Right renal cortex interstitium (tissue), 3 donors: ENCODE results near the gene KLHL13. TPM values are rescaled to one million over a fixed set of nuclear protein-coding genes. Genes with fewer than 3 reads are reported as not detected.
"Not testable (repeated sequence)": the region's sequence is repeated elsewhere in the genome, so short reads cannot be mapped to it uniquely, and the experiment has no call there.

Source experiments
- DNase-seq, 3 donors: peaks; one replicate each; pipeline ENCODE4 v3.0.0-alpha.2; 2013; ENCODE audit warnings: low read depth in 3 of 3, low spot score in 2 of 3
- polyA plus RNA-seq, 3 donors: library from polyadenylated mRNA; unstranded; fragments of 120-200 nt; gene quantifications; one replicate each; pipeline ENCODE4 v1.2.1, GENCODE V29; 2013; ENCODE audit not compliant: insufficient read length in 3 of 3

KLHL13 gene, protein sequence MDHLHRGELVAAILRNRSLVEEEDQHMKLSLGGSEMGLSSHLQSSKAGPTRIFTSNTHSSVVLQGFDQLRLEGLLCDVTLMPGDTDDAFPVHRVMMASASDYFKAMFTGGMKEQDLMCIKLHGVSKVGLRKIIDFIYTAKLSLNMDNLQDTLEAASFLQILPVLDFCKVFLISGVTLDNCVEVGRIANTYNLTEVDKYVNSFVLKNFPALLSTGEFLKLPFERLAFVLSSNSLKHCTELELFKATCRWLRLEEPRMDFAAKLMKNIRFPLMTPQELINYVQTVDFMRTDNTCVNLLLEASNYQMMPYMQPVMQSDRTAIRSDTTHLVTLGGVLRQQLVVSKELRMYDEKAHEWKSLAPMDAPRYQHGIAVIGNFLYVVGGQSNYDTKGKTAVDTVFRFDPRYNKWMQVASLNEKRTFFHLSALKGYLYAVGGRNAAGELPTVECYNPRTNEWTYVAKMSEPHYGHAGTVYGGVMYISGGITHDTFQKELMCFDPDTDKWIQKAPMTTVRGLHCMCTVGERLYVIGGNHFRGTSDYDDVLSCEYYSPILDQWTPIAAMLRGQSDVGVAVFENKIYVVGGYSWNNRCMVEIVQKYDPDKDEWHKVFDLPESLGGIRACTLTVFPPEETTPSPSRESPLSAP
- 100 to 1,000 TPM in 1 of 3 donors, 10 to 100 TPM in 2; 93.8 to 117 (median 96.3) TPM for polyA plus RNA-seq

- DNase-seq = no peak
Observed at GRCh38 chrX:118116713-118117550, at the start of gene KLHL13. KLHL13 (minus strand) TSS chrX:118116810; CDS start chrX:118028473, 88,337 bp downstream.

GRCh38 chrX:118164138-118164537 lies 47.5 kb upstream of the KLHL13 start:
- no peak for DNase-seq

GRCh38 chrX:118156953-118157608 lies 40.5 kb upstream of the KLHL13 start:
- DNase-seq = no peak

GRCh38 chrX:118156254-118156952 lies 39.8 kb upstream of the KLHL13 start:
- no peak for DNase-seq

- DNase-seq = no peak
Observed at GRCh38 chrX:118153270-118153669, 36.7 kb upstream of the KLHL13 start.

GRCh38 chrX:118152721-118153120 lies 36.1 kb upstream of the KLHL13 start:
- no peak for DNase-seq

DNA sequence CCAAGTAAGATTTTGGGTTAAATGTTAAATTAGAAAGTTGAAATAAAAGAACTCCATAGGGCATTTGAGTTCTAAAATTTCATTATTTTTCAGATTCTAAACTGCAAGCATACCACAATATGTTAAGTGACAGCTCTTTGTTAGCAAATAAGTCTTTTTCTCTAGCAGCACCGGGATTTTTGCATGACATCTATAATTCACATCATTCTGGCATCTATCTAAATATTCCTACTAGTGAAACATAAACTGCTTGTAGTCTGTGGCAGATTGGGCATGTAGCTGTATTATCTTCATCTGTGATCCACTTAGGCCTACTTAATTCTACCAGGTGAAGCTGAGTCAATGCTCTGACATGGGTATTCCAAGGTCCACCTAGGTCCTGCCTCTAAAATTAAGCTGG lies 32.1 kb upstream of the KLHL13 start:
- no peak for DNase-seq

- not testable (repeated sequence) for DNase-seq
Observed at GRCh38 chrX:118147771-118148170, 31.2 kb upstream of the KLHL13 start.

DNA sequence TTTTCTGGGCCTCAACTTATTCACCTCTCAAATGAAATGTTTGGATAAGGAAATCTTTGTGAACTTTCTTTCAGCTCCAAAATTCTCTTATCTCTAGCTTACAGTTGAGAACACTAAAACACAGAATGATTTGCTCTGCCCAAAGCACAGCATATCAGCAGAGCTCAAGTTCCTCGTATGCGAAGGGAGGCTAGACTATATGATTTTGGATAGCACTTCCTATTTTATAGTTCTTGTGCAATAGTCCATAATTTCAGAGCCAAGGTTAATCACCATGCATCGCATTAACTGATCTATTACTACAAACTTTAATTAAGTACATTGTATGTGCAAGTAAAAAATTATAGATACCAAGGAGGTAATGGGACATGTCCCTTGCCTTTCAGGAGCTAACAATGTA lies 27.0 kb upstream of the KLHL13 start:
- no peak for DNase-seq

- no peak for DNase-seq
Observed at GRCh38 chrX:118131336-118131735, 14.7 kb upstream of the KLHL13 start.

GRCh38 chrX:118129681-118130080 lies 13.1 kb upstream of the KLHL13 start:
- no peak for DNase-seq

DNA sequence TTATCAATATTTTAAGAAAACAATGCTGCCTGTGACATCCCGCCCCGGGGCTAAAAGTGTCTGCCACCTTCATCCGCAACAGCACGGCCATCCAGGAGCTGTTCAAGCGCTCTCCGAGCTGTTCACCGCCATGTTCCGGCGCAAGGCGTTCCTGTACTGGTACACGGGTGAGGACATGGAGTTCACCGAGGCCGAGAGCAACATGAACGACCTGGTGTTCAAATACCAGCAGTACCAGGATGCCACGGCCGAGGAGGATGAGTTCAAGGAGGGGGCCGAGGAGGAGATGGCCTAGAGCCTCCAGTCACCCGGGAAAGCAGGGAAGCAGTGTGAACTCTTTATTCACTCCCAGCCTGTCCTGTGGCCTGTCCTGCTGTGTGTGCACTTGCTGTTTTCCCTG lies 12.1 kb upstream of the KLHL13 start:
- no peak for DNase-seq

DNA sequence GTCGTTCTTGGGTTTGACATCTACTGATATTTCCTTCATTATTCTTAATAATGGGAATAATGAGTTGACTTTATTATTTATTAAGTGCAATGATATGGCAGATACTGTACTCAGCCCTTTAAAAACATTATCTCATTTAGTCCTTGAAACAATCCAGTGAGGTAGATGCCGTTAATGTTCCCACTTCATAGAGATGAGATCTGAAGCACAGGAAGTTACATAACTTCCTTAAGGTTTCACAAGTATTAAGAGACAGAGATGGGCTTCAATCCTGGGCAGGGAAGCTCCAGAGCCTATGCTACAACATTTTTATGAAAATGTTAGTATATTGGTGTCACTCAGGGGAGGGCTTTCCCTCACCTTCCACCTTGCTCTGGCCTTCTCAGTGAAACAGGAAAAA lies 9.7 kb upstream of the KLHL13 start:
- DNase-seq = no peak

- not testable (repeated sequence) for DNase-seq
Observed at GRCh38 chrX:118124243-118124642, 7.6 kb upstream of the KLHL13 start.

GRCh38 chrX:118117741-118118140 lies 1.1 kb upstream of the KLHL13 start:
- DNase-seq = no peak

- DNase-seq = no peak
Observed at GRCh38 chrX:118115953-118116712, 477 bp downstream of the KLHL13 start.

GRCh38 chrX:118114971-118115370 lies 1.6 kb downstream of the KLHL13 start:
- DNase-seq = no peak

GRCh38 chrX:118109065-118109464 lies 7.5 kb downstream of the KLHL13 start:
- no peak for DNase-seq

DNA sequence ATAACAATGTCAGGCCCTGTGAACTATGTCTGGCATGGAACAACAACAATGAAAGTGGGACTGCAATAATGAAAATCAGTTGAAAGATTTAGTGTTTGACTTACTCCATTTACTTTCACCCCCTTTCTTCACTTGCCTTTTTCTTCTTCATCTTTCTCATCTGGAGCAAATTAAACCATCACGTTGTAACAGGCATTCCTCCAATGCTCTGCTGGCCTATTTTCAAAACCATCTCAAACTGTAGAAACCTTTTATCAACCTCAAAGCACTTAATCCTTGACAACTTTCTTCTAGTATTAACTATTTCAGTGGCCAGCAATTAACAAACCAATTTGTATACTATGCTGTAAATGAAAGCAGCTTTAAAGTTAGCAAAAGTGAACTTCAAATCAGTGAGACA lies 8.3 kb downstream of the KLHL13 start:
- DNase-seq = no peak
